Fibroblast of lung (primary cell): Measurements from ENCODE around the gene CFLAR. TPM values are rescaled to one million over a fixed set of nuclear protein-coding genes. Genes with fewer than 3 reads are reported as not detected.
A peak's percentile ranks its signal among the peaks of the same experiment; 100 is the strongest.

Source experiments
- DNase-seq, 2 donors: peaks; one replicate each; pipeline versions ENCODE4 v3.0.0 to v3.0.0-alpha.2; 2010; ENCODE audit warnings: low read depth in 2 of 2
- H2AFZ ChIP-seq: 2 replicates; pipeline ENCODE4 v1.5.1; 2012; ENCODE audit warnings: low read length, control low read depth, inconsistent platforms
- H3K27ac ChIP-seq: 2 replicates; pipeline ENCODE4 v1.5.1; 2011; ENCODE audit warnings: low read length, control low read depth; ENCODE audit not compliant: insufficient read depth
- H3K27me3 ChIP-seq: 2 replicates; pipeline ENCODE4 v1.5.1; 2011; ENCODE audit warnings: mild to moderate bottlenecking, low read length; ENCODE audit not compliant: control insufficient read depth, insufficient read depth
- H3K36me3 ChIP-seq: 2 replicates; pipeline ENCODE4 v1.5.1; 2011; ENCODE audit warnings: low read length; ENCODE audit not compliant: control insufficient read depth, insufficient read depth
- H3K4me1 ChIP-seq: 2 replicates; pipeline ENCODE4 v1.5.1; 2011; ENCODE audit warnings: low read length; ENCODE audit not compliant: control insufficient read depth, insufficient read depth; ENCODE audit errors: extremely low read depth
- H3K4me2 ChIP-seq: 2 replicates; pipeline ENCODE4 v1.5.1; 2011; ENCODE audit warnings: low read length, control low read depth; ENCODE audit not compliant: insufficient read depth; ENCODE audit errors: extremely low read depth
- H3K4me3 ChIP-seq, 4 experiments: fragments of 200-600 bp in 1 of 4; sonication (generic) in 1 of 4; replicated peaks in 1 of 4; 2 replicates each; pipeline ENCODE4 v1.5.1; 2011 to 2016; ENCODE audit warnings: low read length in 4 of 4, low read depth in 3 of 4, mild to moderate bottlenecking in 3 of 4, control low read depth in 2 of 4, inconsistent platforms in 1 of 4, mixed read lengths in 1 of 4; ENCODE audit not compliant: insufficient read depth in 1 of 4; ENCODE audit errors: control extremely low read depth in 1 of 4
- H3K79me2 ChIP-seq: 2 replicates; pipeline ENCODE4 v1.5.1; 2012; ENCODE audit warnings: mild to moderate bottlenecking, low read length, inconsistent platforms; ENCODE audit not compliant: control insufficient read depth, insufficient read depth
- H3K9ac ChIP-seq: 2 replicates; pipeline ENCODE4 v1.5.1; 2011; ENCODE audit warnings: mild to moderate bottlenecking, low read length, control low read depth; ENCODE audit not compliant: insufficient read depth
- H3K9me3 ChIP-seq: 2 replicates; pipeline ENCODE4 v1.5.1; 2012; ENCODE audit warnings: low read depth, low read length; ENCODE audit not compliant: control insufficient read depth, insufficient read depth
- H4K20me1 ChIP-seq: 2 replicates; pipeline ENCODE4 v1.5.1; 2011; ENCODE audit warnings: low read length; ENCODE audit not compliant: control insufficient read depth, insufficient read depth; ENCODE audit errors: extremely low read depth
- CTCF ChIP-seq, 2 donors: IDR thresholded peaks in 1 of 2; conservative IDR thresholded peaks in 1 of 2; 1 replicate in 1 of 2; 2 replicates in 1 of 2; pipeline ENCODE4 v1.5.1; 2011 to 2012; ENCODE audit warnings: low read length in 2 of 2, control low read depth in 1 of 2, inconsistent platforms in 1 of 2, low read depth in 1 of 2, mild to moderate bottlenecking in 1 of 2
- EZH2 ChIP-seq: IDR thresholded peaks from 2 replicates; pipeline ENCODE4 v1.5.1; 2012; ENCODE audit warnings: low read length, control low read depth, mild to moderate bottlenecking; ENCODE audit errors: missing control alignments
- polyA plus RNA-seq, 2 donors: library from polyadenylated mRNA; depleted of rRNA in 1 of 2; stranded (reverse) in 1 of 2; unstranded in 1 of 2; fragments of >200 nt; gene quantifications; 2 replicates each; pipeline ENCODE4 v1.2.1, GENCODE V29; 2011 to 2012; ENCODE audit warnings: missing spikeins in 1 of 2
- total RNA-seq: library from RNA; depleted of rRNA; stranded (reverse); fragments of >200 nt; gene quantifications from 2 replicates; pipeline ENCODE4 v1.2.1, GENCODE V29; 2014

The CFLAR gene
- total and polyA plus RNA-seq, 2 donors (not counting 1 experiment from before 2014, with no cell fraction given), result 39.3 to 80.4 TPM

DNA sequence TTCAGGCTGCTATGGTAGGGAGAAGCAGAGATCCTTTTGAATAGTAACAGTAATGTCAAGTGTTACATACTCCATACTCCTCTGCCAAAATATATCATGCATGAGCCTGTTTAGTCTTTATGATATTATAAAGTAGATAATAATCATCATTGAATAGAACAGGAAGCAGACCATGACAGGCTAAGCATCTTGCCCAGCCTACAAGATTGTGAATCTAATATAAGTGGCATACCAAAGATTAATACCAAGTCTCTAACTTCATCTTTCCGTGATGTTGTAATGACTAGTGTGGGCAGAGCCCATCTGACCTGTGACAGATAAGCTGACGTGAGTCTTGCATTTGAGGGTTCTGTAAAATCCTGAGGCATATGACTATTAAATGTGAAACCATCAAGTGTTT, 31.1 kb upstream of the CFLAR start:
- peak in 1 of 2 donors; percentile 5 for DNase-seq
- TF ChIP-seq CTCF (conservative IDR thresholded peaks at IDR 0.05 in 1 of 2, IDR thresholded peaks at IDR 0.05 in 1 of 2; ENCODE audit: low read depth in 1 of 2, low read length in 2 of 2) (no peak), EZH2 (no peak)
- H3K4me1 ChIP-seq, result no peaks in the 10 kb centered on the region

GRCh38 chr2:201090574-201090973, 25.4 kb upstream of the CFLAR start:
- Histone ChIP-seq H4K20me1 (no peaks in the 10 kb centered on the region), H2AFZ (no peak overlapping the region), H3K4me3 (no peak overlapping the region), H3K36me3 (no peaks in the 10 kb centered on the region), H3K4me1 (no peaks in the 10 kb centered on the region), H3K4me2 (no peak overlapping the region), H3K27ac (no peak overlapping the region), H3K79me2 (no peaks in the 10 kb centered on the region), H3K9ac (no peak overlapping the region), H3K27me3 (no peaks in the 10 kb centered on the region), H3K9me3 (no peaks in the 10 kb centered on the region)
- no peak for DNase-seq
- TF ChIP-seq CTCF (conservative IDR thresholded peaks at IDR 0.05 in 1 of 2, IDR thresholded peaks at IDR 0.05 in 1 of 2; ENCODE audit: low read depth in 1 of 2, low read length in 2 of 2), result no peak
- no peak for TF ChIP-seq EZH2

More for the DNA sequence above, 31.1 kb upstream of the CFLAR start:
- Histone ChIP-seq H3K4me3 (no peak overlapping the region), H4K20me1 (no peaks in the 10 kb centered on the region), H3K36me3 (peaks cover 3% of the 10 kb centered on the region), H3K9ac (no peak overlapping the region), H3K79me2 (no peaks in the 10 kb centered on the region), H3K9me3 (no peaks in the 10 kb centered on the region), H3K27me3 (no peaks in the 10 kb centered on the region), H2AFZ (no peak overlapping the region), H3K4me2 (no peak overlapping the region), H3K27ac (no peak overlapping the region)

GRCh38 chr2:201093573-201093972, 22.4 kb upstream of the CFLAR start:
- no peaks in the 10 kb centered on the region for H3K27me3 ChIP-seq
- TF ChIP-seq CTCF (conservative IDR thresholded peaks at IDR 0.05 in 1 of 2, IDR thresholded peaks at IDR 0.05 in 1 of 2; ENCODE audit: low read depth in 1 of 2, low read length in 2 of 2), result no peak
- no peak for TF ChIP-seq EZH2
- H3K27ac ChIP-seq, result no peak overlapping the region
- H2AFZ ChIP-seq, result no peak overlapping the region
- H3K9me3 ChIP-seq, result no peaks in the 10 kb centered on the region
- no peaks in the 10 kb centered on the region for H3K36me3 ChIP-seq
- H3K79me2 ChIP-seq, result no peaks in the 10 kb centered on the region
- H4K20me1 ChIP-seq, result no peaks in the 10 kb centered on the region
- peak in 1 of 2 donors; percentile 18 for DNase-seq
- H3K4me2 ChIP-seq, result no peak overlapping the region
- no peak overlapping the region for H3K4me3 ChIP-seq
- H3K4me1 ChIP-seq, result no peaks in the 10 kb centered on the region
- H3K9ac ChIP-seq, result no peak overlapping the region
